Esophagus squamous epithelium (tissue), 5 donors: ENCODE measurements around the gene PPP2R2C. TPM values are rescaled to one million over a fixed set of nuclear protein-coding genes. Genes with fewer than 3 reads are reported as not detected.
A peak's percentile ranks its signal among the peaks of the same experiment; 100 is the strongest.

Source experiments
- DNase-seq: peaks from one replicate; lab custom pipeline; 2025; lab: John Stamatoyannopoulos, UW
- H3K27ac ChIP-seq, 4 donors: fragments of 200-600 bp; sonication (generic); one replicate each; pipeline ENCODE4 v1.5.1; 2016 to 2019; ENCODE audit warnings: mild to moderate bottlenecking in 1 of 4
- H3K27me3 ChIP-seq, 4 donors: fragments of 200-600 bp; sonication (generic); 1 replicate in 3 of 4; 2 replicates in 1 of 4; pipeline versions ENCODE4 v1.5.1 to v1.6.0; 2017 to 2021; ENCODE audit warnings: antibody characterized with exemption in 1 of 4
- H3K36me3 ChIP-seq, 3 donors: fragments of 200-600 bp; sonication (generic); one replicate each; pipeline ENCODE4 v1.5.1; 2016 to 2019
- H3K4me1 ChIP-seq, 3 donors: fragments of 200-600 bp; sonication (generic); one replicate each; pipeline ENCODE4 v1.5.1; 2017 to 2019
- H3K4me3 ChIP-seq, 4 donors: fragments of 200-600 bp; sonication (generic); 1 replicate in 3 of 4; 2 replicates in 1 of 4; pipeline ENCODE4 v1.5.1; 2016 to 2019; ENCODE audit warnings: mild to moderate bottlenecking in 2 of 4, moderate library complexity in 1 of 4
- H3K9me3 ChIP-seq, 3 donors: fragments of 200-600 bp; sonication (generic); one replicate each; pipeline ENCODE4 v1.5.1; 2016 to 2019
- CTCF ChIP-seq, 6 experiments: fragments of 450-650 bp in 4 of 6; fragments of 200-600 bp in 2 of 6; sonication (generic) in 2 of 6; IDR thresholded peaks; one replicate each; pipeline ENCODE4 v1.5.1; 2016 to 2019; ENCODE audit warnings: antibody characterized with exemption in 6 of 6, mild to moderate bottlenecking in 4 of 6, moderate library complexity in 4 of 6
- POLR2A ChIP-seq, 4 donors: fragments of 450-650 bp; IDR thresholded peaks; one replicate each; pipeline ENCODE4 v1.6.1; 2017; ENCODE audit warnings: antibody characterized with exemption in 4 of 4, mild to moderate bottlenecking in 4 of 4, moderate library complexity in 3 of 4
- whole genome bisulfite sequencing, 2 donors: methylation state at CpG; one replicate each; pipeline ENCODE4 v1.1.5; 2018; 5-methylcytosine and 5-hydroxymethylcytosine counted together
- intact Hi-C: fragments of 100-400 bp; cut with DNase I; formaldehyde crosslinking; loops from one replicate; pipeline ENCODE4 v1.15.0; 2022
- total RNA-seq, 4 donors: library from RNA; depleted of rRNA; stranded (reverse); fragments of >200 nt; gene quantifications; one replicate each; pipeline ENCODE4 v1.1.0, GENCODE V29; 2016
- donor health status: DM: yes; HTN: yes; CAD: no.

PPP2R2C gene
- total RNA-seq, 4 donors from 2014 or later, result 26.9 to 76.3 (median 53.7) TPM

- Histone ChIP-seq H3K4me1 (peaks cover 8 to 42% (median 9%) of the 10 kb centered on the region in 3 donors), H3K36me3 (peaks cover 0 to 12% (median 0%) of the 10 kb centered on the region in 3 donors), H3K27me3 (peaks cover 0 to 29% (median 0%) of the 10 kb centered on the region in 4 donors), H3K9me3 (no peaks in the 10 kb centered on the region), H3K27ac (peak overlapping the region in 1 of 4 donors; percentile 36), H3K4me3 (no peak overlapping the region)
- no peak for DNase-seq
- no peak for TF ChIP-seq POLR2A (IDR thresholded peaks at IDR 0.05)
- no peak for TF ChIP-seq CTCF (IDR thresholded peaks at IDR 0.05)
- intact Hi-C loops, result no loop called here
- 62 to 72% methylated on average over 4 to 5 of the region's 6 CpGs for WGBS, 2 donors
Measured at GRCh38 chr4:6313216-6313615, 159.2 kb downstream of the PPP2R2C start.

GRCh38 chr4:6309777-6310176 is 162.6 kb downstream of the PPP2R2C start:
- WGBS, 2 donors, result 77 to 94% methylated on average over 5 to 7 of the region's 7 CpGs
- no peak for TF ChIP-seq CTCF (IDR thresholded peaks at IDR 0.05)
- no peak for TF ChIP-seq POLR2A (IDR thresholded peaks at IDR 0.05)
- Histone ChIP-seq H3K36me3 (no peaks in the 10 kb centered on the region), H3K4me1 (peaks cover 8 to 35% (median 9%) of the 10 kb centered on the region in 3 donors), H3K27ac (no peak overlapping the region), H3K9me3 (no peaks in the 10 kb centered on the region), H3K4me3 (peak overlapping the region in 3 of 4 donors; percentile 33 to 69 (median 48)), H3K27me3 (peaks cover 0 to 51% (median 0%) of the 10 kb centered on the region in 4 donors)
- intact Hi-C loops, result no loop called here
- DNase-seq, result no peak

- Histone ChIP-seq H3K4me1 (peaks cover 8 to 28% (median 9%) of the 10 kb centered on the region in 3 donors), H3K9me3 (no peaks in the 10 kb centered on the region), H3K27ac (peak overlapping the region in 2 of 4 donors; percentile 9 to 44), H3K4me3 (peak overlapping the region; percentile 7 to 69 (median 40)), H3K36me3 (peaks cover 0 to under 1% (median 0%) of the 10 kb centered on the region in 3 donors), H3K27me3 (peaks cover 0 to 51% (median 0%) of the 10 kb centered on the region in 4 donors)
- no peak for DNase-seq
- intact Hi-C loops, result no loop called here
- TF ChIP-seq POLR2A (IDR thresholded peaks at IDR 0.05) (no peak), CTCF (IDR thresholded peaks at IDR 0.05) (peak in 1 of 6 experiments; percentile 11)
- WGBS, 2 donors, result 7 to 10% methylated on average over 4 to 5 of the region's 65 CpGs
Measured at GRCh38 chr4:6308899-6309643, 163.3 kb downstream of the PPP2R2C start.

- 60 to 63% methylated on average over 1 to 4 of the region's 8 CpGs for WGBS, 2 donors
- Histone ChIP-seq H3K27me3 (peaks cover 0 to 51% (median 0%) of the 10 kb centered on the region in 4 donors), H3K4me3 (no peak overlapping the region), H3K27ac (no peak overlapping the region), H3K36me3 (peaks cover 0 to 12% (median 0%) of the 10 kb centered on the region in 3 donors), H3K4me1 (peaks cover 8 to 17% (median 9%) of the 10 kb centered on the region in 3 donors), H3K9me3 (no peaks in the 10 kb centered on the region)
- intact Hi-C loops, result no loop called here
- no peak for DNase-seq
- TF ChIP-seq POLR2A (IDR thresholded peaks at IDR 0.05) (no peak), CTCF (IDR thresholded peaks at IDR 0.05) (no peak)
Measured at GRCh38 chr4:6307891-6308290, 164.5 kb downstream of the PPP2R2C start.

- TF ChIP-seq CTCF (IDR thresholded peaks at IDR 0.05) (no peak), POLR2A (IDR thresholded peaks at IDR 0.05) (no peak)
- intact Hi-C loops, result no loop called here
- Histone ChIP-seq H3K27me3 (peaks cover 0 to 51% (median 0%) of the 10 kb centered on the region in 4 donors), H3K9me3 (no peaks in the 10 kb centered on the region), H3K36me3 (peaks cover 0 to 19% (median 0%) of the 10 kb centered on the region in 3 donors), H3K4me3 (no peak overlapping the region), H3K4me1 (peaks cover 8 to 12% (median 9%) of the 10 kb centered on the region in 3 donors), H3K27ac (no peak overlapping the region)
- no peak for DNase-seq
- WGBS, 2 donors, result 63 to 75% methylated on average over 2 to 4 of the region's 12 CpGs
Measured at GRCh38 chr4:6307230-6307629, 165.2 kb downstream of the PPP2R2C start.
